Activated T-helper 1 cell treated with anti-CD3 and anti-CD28 coated beads, Interleukin-12 subunit alpha, Interleukin-12 subunit beta, Interleukin-2, Interleukin-4 antibody, amounts not matched to agents 30 ng/mL and 10 ng/mL and 1 ng/mL, durations not matched to agents 14 hours and 24 hours and 36 hours (primary cell): ENCODE measurements around the gene LRP1B. TPM values are rescaled to one million over a fixed set of nuclear protein-coding genes. Genes with fewer than 3 reads are reported as not detected.

Source experiments
- DNase-seq: peaks from one replicate; pipeline ENCODE4 v3.0.0; 2021; ENCODE audit warnings: low spot score
- H3K27ac Mint-ChIP-seq: one replicate; pipeline ENCODE4 v1.8.0; 2021; ENCODE audit warnings: mild to moderate bottlenecking, mixed read lengths
- H3K27me3 Mint-ChIP-seq: one replicate; pipeline ENCODE4 v1.8.0; 2022; ENCODE audit warnings: mild to moderate bottlenecking, moderate library complexity, mixed read lengths; ENCODE audit not compliant: insufficient read depth
- H3K36me3 Mint-ChIP-seq: one replicate; pipeline ENCODE4 v1.8.0; 2021; ENCODE audit warnings: low read depth, mixed read lengths
- H3K4me1 Mint-ChIP-seq: one replicate; pipeline ENCODE4 v1.8.0; 2021; ENCODE audit warnings: low read depth, mixed read lengths
- H3K4me3 Mint-ChIP-seq: one replicate; pipeline ENCODE4 v1.8.0; 2021; ENCODE audit warnings: mild to moderate bottlenecking, moderate library complexity, mixed read lengths
- H3K9me3 Mint-ChIP-seq: one replicate; pipeline ENCODE4 v1.8.0; 2021; ENCODE audit warnings: mixed read lengths
- intact Hi-C: fragments of 100-400 bp; cut with micrococcal nuclease; formaldehyde crosslinking; loops from one replicate; pipeline ENCODE4 v1.15.1; 2024
- total RNA-seq: library from RNA; stranded (reverse); gene quantifications from 2 replicates; pipeline ENCODE4 v1.2.3, GENCODE V29; 2022

Gene LRP1B
- total RNA-seq, 1 donor from 2014 or later = not detected

- H3K27me3 Mint-ChIP-seq = no peaks in the 10 kb centered on the region
- peaks cover 17% of the 10 kb centered on the region for H3K9me3 Mint-ChIP-seq
- H3K4me1 Mint-ChIP-seq = no peaks in the 10 kb centered on the region
- DNase-seq = no peak
- H3K4me3 Mint-ChIP-seq = no peak overlapping the region
- no peak overlapping the region for H3K27ac Mint-ChIP-seq
- no peaks in the 10 kb centered on the region for H3K36me3 Mint-ChIP-seq
- intact Hi-C loops = no loop called here
Measured at GRCh38 chr2:141582213-141582612, 548.6 kb downstream of the LRP1B start.

GRCh38 chr2:141579071-141579470 is 551.7 kb downstream of the LRP1B start:
- intact Hi-C loops = no loop called here
- H3K4me1 Mint-ChIP-seq = no peaks in the 10 kb centered on the region
- H3K4me3 Mint-ChIP-seq = no peak overlapping the region
- no peak for DNase-seq
- H3K27ac Mint-ChIP-seq = no peak overlapping the region
- peaks cover 17% of the 10 kb centered on the region for H3K9me3 Mint-ChIP-seq
- no peaks in the 10 kb centered on the region for H3K27me3 Mint-ChIP-seq
- H3K36me3 Mint-ChIP-seq = no peaks in the 10 kb centered on the region

- Mint-ChIP-seq H3K4me3 (no peak overlapping the region), H3K4me1 (no peaks in the 10 kb centered on the region), H3K27ac (no peak overlapping the region), H3K27me3 (no peaks in the 10 kb centered on the region), H3K36me3 (no peaks in the 10 kb centered on the region), H3K9me3 (peaks cover 17% of the 10 kb centered on the region)
- no peak for DNase-seq
- intact Hi-C loops = no loop called here
Measured at GRCh38 chr2:141570474-141571131, 560.2 kb downstream of the LRP1B start.

GRCh38 chr2:141569941-141570340 is 560.9 kb downstream of the LRP1B start:
- H3K9me3 Mint-ChIP-seq = peaks cover 17% of the 10 kb centered on the region
- no peak for DNase-seq
- no peak overlapping the region for H3K27ac Mint-ChIP-seq
- H3K4me3 Mint-ChIP-seq = no peak overlapping the region
- H3K4me1 Mint-ChIP-seq = no peaks in the 10 kb centered on the region
- intact Hi-C loops = no loop called here
- no peaks in the 10 kb centered on the region for H3K27me3 Mint-ChIP-seq
- no peaks in the 10 kb centered on the region for H3K36me3 Mint-ChIP-seq

GRCh38 chr2:141565597-141565996 is 565.2 kb downstream of the LRP1B start:
- Mint-ChIP-seq H3K4me3 (no peak overlapping the region), H3K36me3 (no peaks in the 10 kb centered on the region), H3K4me1 (no peaks in the 10 kb centered on the region), H3K27ac (no peak overlapping the region), H3K9me3 (peaks cover 5% of the 10 kb centered on the region), H3K27me3 (no peaks in the 10 kb centered on the region)
- DNase-seq = no peak
- intact Hi-C loops = no loop called here

- Mint-ChIP-seq H3K9me3 (no peaks in the 10 kb centered on the region), H3K36me3 (no peaks in the 10 kb centered on the region), H3K27ac (no peak overlapping the region), H3K27me3 (no peaks in the 10 kb centered on the region), H3K4me1 (no peaks in the 10 kb centered on the region), H3K4me3 (no peak overlapping the region)
- DNase-seq = no peak
- intact Hi-C loops = no loop called here
Measured at GRCh38 chr2:141560723-141561122, 570.1 kb downstream of the LRP1B start.

GRCh38 chr2:141557329-141558095 is 573.3 kb downstream of the LRP1B start:
- intact Hi-C loops = no loop called here
- no peaks in the 10 kb centered on the region for H3K27me3 Mint-ChIP-seq
- no peaks in the 10 kb centered on the region for H3K9me3 Mint-ChIP-seq
- no peaks in the 10 kb centered on the region for H3K36me3 Mint-ChIP-seq
- no peak overlapping the region for H3K4me3 Mint-ChIP-seq
- no peaks in the 10 kb centered on the region for H3K4me1 Mint-ChIP-seq
- DNase-seq = no peak
- H3K27ac Mint-ChIP-seq = no peak overlapping the region

- no peak for DNase-seq
- intact Hi-C loops = no loop called here
- Mint-ChIP-seq H3K27ac (no peak overlapping the region), H3K4me3 (no peak overlapping the region), H3K27me3 (no peaks in the 10 kb centered on the region), H3K4me1 (no peaks in the 10 kb centered on the region), H3K36me3 (no peaks in the 10 kb centered on the region), H3K9me3 (no peaks in the 10 kb centered on the region)
Measured at GRCh38 chr2:141555876-141556470, 574.8 kb downstream of the LRP1B start.

- Mint-ChIP-seq H3K9me3 (no peaks in the 10 kb centered on the region), H3K27me3 (no peaks in the 10 kb centered on the region), H3K4me1 (no peaks in the 10 kb centered on the region), H3K4me3 (no peak overlapping the region), H3K27ac (no peak overlapping the region), H3K36me3 (no peaks in the 10 kb centered on the region)
- DNase-seq = no peak
- intact Hi-C loops = no loop called here
Measured at GRCh38 chr2:141554810-141555209, 576.0 kb downstream of the LRP1B start.

- no peak overlapping the region for H3K4me3 Mint-ChIP-seq
- intact Hi-C loops = no loop called here
- DNase-seq = no peak
- H3K4me1 Mint-ChIP-seq = no peaks in the 10 kb centered on the region
- no peaks in the 10 kb centered on the region for H3K27me3 Mint-ChIP-seq
- no peaks in the 10 kb centered on the region for H3K36me3 Mint-ChIP-seq
- no peak overlapping the region for H3K27ac Mint-ChIP-seq
- H3K9me3 Mint-ChIP-seq = peaks cover 4% of the 10 kb centered on the region
Measured at GRCh38 chr2:141534666-141535362, 596.0 kb downstream of the LRP1B start.

GRCh38 chr2:141529659-141530058 is 601.2 kb downstream of the LRP1B start:
- Mint-ChIP-seq H3K36me3 (no peaks in the 10 kb centered on the region), H3K27ac (no peak overlapping the region), H3K9me3 (no peaks in the 10 kb centered on the region), H3K4me3 (no peak overlapping the region), H3K27me3 (no peaks in the 10 kb centered on the region), H3K4me1 (no peaks in the 10 kb centered on the region)
- intact Hi-C loops = no loop called here
- no peak for DNase-seq

GRCh38 chr2:141528990-141529389 is 601.8 kb downstream of the LRP1B start:
- no peaks in the 10 kb centered on the region for H3K27me3 Mint-ChIP-seq
- no peaks in the 10 kb centered on the region for H3K36me3 Mint-ChIP-seq
- H3K9me3 Mint-ChIP-seq = no peaks in the 10 kb centered on the region
- no peak for DNase-seq
- no peak overlapping the region for H3K27ac Mint-ChIP-seq
- intact Hi-C loops = no loop called here
- no peaks in the 10 kb centered on the region for H3K4me1 Mint-ChIP-seq
- no peak overlapping the region for H3K4me3 Mint-ChIP-seq

- no peaks in the 10 kb centered on the region for H3K27me3 Mint-ChIP-seq
- no peaks in the 10 kb centered on the region for H3K36me3 Mint-ChIP-seq
- H3K27ac Mint-ChIP-seq = no peak overlapping the region
- H3K4me3 Mint-ChIP-seq = no peak overlapping the region
- H3K4me1 Mint-ChIP-seq = no peaks in the 10 kb centered on the region
- no peaks in the 10 kb centered on the region for H3K9me3 Mint-ChIP-seq
- DNase-seq = no peak
- intact Hi-C loops = no loop called here
Measured at GRCh38 chr2:141526760-141527159, 604.1 kb downstream of the LRP1B start.
